HL-60 (cell line): Measurements from ENCODE around the gene PLXDC2.

Experiments used
- GABPA ChIP-seq: IDR thresholded peaks from 2 replicates; pipeline ENCODE4 v1.6.1; 2012; ENCODE audit warnings: low read depth
- POLR2AphosphoS5 ChIP-seq: IDR thresholded peaks from 2 replicates; pipeline ENCODE4 v1.6.1; 2012; ENCODE audit warnings: low read depth
- TF ChIP-seq, protein P1 (sequence below): IDR thresholded peaks from one replicate; pipeline ENCODE4 v1.5.1; 2011; ENCODE audit warnings: low read length, control low read depth, inconsistent platforms; ENCODE audit not compliant: insufficient read depth
- TF ChIP-seq, protein P2 (sequence below): IDR thresholded peaks from 2 replicates; pipeline ENCODE4 v1.6.1; 2012; ENCODE audit warnings: low read depth; ENCODE audit not compliant: insufficient replicate concordance

DNA sequence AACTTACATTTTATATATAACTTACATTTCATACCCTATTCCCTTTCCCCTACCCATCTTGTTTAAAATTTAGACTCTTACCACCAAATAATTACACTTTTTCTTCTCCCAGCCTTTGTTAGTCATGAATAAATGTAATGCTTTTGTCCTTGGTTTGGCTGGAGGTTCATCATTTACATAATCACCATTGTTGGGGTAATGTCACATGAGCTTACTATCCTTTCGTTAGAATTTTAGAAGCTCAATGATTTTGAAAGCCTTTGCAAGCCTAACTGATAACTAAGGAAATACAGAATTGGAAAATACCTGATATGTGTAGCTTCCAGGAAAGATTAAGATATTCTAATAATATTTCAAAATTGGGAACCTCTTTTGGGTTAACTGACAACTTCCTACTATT lies 171.7 kb downstream of the PLXDC2 start:
- TF ChIP-seq, protein P1, sequence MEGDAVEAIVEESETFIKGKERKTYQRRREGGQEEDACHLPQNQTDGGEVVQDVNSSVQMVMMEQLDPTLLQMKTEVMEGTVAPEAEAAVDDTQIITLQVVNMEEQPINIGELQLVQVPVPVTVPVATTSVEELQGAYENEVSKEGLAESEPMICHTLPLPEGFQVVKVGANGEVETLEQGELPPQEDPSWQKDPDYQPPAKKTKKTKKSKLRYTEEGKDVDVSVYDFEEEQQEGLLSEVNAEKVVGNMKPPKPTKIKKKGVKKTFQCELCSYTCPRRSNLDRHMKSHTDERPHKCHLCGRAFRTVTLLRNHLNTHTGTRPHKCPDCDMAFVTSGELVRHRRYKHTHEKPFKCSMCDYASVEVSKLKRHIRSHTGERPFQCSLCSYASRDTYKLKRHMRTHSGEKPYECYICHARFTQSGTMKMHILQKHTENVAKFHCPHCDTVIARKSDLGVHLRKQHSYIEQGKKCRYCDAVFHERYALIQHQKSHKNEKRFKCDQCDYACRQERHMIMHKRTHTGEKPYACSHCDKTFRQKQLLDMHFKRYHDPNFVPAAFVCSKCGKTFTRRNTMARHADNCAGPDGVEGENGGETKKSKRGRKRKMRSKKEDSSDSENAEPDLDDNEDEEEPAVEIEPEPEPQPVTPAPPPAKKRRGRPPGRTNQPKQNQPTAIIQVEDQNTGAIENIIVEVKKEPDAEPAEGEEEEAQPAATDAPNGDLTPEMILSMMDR: no peak
- TF ChIP-seq, protein P2, sequence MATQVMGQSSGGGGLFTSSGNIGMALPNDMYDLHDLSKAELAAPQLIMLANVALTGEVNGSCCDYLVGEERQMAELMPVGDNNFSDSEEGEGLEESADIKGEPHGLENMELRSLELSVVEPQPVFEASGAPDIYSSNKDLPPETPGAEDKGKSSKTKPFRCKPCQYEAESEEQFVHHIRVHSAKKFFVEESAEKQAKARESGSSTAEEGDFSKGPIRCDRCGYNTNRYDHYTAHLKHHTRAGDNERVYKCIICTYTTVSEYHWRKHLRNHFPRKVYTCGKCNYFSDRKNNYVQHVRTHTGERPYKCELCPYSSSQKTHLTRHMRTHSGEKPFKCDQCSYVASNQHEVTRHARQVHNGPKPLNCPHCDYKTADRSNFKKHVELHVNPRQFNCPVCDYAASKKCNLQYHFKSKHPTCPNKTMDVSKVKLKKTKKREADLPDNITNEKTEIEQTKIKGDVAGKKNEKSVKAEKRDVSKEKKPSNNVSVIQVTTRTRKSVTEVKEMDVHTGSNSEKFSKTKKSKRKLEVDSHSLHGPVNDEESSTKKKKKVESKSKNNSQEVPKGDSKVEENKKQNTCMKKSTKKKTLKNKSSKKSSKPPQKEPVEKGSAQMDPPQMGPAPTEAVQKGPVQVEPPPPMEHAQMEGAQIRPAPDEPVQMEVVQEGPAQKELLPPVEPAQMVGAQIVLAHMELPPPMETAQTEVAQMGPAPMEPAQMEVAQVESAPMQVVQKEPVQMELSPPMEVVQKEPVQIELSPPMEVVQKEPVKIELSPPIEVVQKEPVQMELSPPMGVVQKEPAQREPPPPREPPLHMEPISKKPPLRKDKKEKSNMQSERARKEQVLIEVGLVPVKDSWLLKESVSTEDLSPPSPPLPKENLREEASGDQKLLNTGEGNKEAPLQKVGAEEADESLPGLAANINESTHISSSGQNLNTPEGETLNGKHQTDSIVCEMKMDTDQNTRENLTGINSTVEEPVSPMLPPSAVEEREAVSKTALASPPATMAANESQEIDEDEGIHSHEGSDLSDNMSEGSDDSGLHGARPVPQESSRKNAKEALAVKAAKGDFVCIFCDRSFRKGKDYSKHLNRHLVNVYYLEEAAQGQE: no peak
- TF ChIP-seq POLR2AphosphoS5: no peak
- TF ChIP-seq GABPA: no peak
